HG02884 (cell line): ENCODE results near the gene TRMT13.
A peak's percentile ranks its signal among the peaks of the same experiment; 100 is the strongest.
"Not testable (repeated sequence)": the region's sequence is repeated elsewhere in the genome, so short reads cannot be mapped to it uniquely, and the experiment has no call there.

Experiments used
- ATAC-seq: cut with Tn5 transposase; IDR thresholded peaks from one replicate; pipeline ENCODE4 v1.9.1; 2021; ENCODE audit warnings: mild to moderate bottlenecking, moderate library complexity; ENCODE audit not compliant: unreplicated experiment

The TRMT13 gene

DNA sequence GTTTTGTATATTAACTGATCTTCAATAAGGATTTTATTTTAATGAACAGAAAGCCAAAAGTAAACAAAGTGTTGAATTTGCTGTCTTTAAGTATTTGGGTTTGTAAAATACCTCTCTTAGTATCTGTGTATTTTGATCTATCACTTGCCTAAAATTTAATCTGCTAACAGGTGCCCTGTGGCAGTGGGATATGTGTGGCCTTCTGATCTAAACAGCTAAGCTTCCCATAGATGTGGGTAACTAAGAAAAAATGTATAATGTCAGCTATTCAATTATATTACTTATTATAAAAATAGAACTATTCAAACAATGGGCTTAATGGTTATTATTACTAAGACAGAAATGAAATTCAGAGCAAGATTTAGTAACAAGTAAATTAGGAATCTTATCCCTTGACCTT, 29.9 kb downstream of the TRMT13 start:
- no peak for ATAC-seq

DNA sequence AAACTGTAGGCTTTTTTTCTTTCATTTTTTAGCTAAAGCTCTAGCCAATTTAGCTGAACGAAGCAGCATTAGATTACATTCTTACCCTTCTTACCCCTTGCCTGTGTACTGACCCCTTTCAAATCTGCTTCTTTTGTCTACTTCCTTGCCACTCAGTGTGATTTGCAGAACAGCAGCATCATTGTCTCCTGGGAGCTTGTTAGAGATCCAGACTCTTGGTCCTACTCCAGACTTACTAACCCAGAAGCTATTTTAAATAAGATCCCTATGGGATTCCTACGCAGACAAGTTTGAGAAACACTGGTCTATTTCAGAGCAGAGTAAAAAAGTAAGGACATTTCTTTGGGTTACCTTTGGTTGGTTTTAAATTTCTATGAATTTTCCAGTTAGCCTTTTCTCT, 31.3 kb downstream of the TRMT13 start:
- ATAC-seq, result no peak

DNA sequence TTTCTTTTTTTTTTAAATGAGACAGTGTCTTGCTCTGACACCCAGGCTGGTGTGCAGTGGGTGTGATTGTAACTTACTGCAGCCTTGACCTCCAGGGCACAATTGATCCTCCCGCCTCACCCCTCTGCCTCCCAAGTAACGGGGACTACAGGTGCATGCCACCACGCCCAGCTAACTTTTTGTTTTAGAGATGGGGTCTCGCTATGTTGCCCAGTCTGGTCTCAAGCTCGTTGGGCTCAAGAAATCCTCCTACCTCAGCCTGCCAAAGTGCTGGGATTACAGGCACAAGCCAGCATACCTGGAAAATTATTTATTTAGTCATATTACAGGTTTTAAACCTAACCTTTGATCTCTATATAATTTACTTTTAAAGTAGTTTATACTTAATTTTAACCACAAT, 31.7 kb downstream of the TRMT13 start:
- no peak for ATAC-seq

DNA sequence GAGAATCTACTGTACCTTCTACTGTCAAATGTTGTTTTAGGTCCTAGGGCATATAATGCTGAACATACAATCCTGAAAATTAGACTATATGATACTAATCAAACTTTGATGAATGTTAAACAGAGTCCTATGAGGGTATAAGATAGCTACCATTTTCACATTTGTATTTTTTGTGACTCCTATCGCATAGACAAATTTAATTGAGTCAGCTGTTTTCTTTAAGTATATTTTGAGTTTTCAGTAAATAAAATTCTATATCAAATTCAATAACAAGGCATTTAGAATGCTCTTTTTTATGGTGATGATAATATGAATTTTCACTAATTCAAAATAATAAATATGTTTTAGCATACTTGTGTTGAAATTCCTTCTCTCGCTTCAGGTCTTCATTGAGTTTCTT, 35.1 kb downstream of the TRMT13 start:
- ATAC-seq, result no peak

DNA sequence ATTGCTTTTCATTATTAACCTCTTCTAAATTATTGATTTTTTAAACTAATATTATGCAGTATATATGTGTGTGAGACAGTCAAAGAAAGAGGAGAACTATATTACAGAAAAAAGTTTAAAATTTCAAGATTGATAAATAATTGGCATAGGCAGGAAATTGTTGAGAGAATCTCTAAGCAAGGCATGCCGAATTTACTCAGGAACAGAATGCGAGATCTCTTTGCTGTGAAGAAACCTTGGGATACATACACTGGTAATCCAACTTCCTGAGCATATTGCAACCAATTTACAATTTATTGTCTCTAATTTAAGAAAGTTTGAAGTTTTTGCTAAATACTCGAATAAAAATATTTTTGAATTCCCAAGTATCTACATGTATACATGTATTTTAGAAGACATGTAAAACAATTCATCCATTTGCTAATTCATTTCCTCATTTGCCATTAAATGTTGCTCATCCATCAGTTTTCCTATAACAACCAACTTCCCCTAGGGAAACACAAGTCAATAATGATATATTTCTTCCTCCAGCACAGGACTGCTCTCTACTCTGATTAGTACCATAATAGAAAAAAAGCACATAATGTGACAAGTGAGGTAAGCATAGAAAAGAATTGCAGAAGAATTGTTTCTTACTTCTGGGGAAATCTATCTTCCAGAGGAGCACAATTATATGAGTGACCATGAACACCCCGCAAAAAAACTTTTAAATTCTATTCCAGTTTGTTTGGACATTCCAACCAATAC, 44.5 kb downstream of the TRMT13 start:
- ATAC-seq, result no peak

DNA sequence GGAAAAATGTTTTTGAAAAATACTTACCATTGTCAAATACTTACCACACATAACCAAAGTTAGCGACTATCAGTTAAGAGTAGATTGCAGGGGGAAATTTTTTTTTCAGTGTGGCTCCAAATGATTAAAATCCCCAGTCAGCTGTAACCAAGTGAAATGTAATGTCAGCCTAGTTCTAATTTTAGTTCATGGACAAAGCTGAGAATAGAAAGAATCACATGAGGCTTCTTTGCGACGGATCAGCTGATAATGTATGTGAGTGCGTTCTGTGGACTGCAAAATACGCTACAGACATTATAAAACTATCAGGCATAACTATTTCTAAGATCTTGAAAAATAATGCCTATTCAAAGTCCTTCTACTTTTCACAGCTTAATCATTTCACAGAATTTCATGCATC, 45.1 kb downstream of the TRMT13 start, which contains the start of gene LRRC39:
TSS of gene LRRC39 (minus strand) at position 166 of the 400 bp plus-strand sequence. CDS start 9,740 bp downstream, outside the sequence.
- no peak for ATAC-seq

DNA sequence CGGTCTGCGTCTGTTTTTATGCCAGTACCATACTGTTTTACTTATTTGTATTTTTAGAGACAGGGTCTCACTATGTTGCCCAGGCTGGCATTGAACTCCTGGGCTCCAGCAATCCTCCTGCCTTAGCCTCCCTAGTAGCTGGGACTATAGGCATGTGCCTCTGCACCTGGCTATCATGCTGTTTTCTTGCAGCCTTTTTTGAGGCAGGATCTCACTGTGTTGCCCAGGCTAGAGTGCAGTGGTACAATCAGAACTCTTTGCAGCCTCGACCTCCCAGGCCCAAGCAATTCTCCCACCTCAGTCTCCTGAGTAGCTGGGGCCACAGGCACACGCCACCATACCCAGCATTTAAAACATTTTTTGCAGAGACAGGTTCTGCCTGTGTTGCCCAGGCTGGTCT, 50.4 kb downstream of the TRMT13 start:
- ATAC-seq, result no peak

DNA sequence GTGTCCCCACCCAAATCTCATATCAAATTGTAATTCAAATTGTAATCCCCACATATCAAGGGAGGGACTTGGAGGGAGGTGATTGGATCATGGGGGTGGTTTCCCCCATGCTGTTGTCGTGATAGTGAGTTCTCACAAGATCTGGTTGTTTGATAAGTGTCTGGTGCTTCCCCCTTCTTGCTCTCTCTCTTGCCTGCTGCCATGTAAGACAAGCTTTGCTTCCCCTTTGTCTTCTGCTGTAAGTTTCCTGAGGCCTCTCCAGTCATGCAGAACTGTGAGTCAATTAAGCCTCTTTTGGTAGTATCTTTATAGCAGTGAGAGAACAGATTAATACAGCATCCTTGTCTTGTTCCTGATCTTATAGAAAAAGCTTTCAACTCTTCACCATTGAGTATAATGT, 51.6 kb downstream of the TRMT13 start:
- peak; percentile 81 for ATAC-seq

DNA sequence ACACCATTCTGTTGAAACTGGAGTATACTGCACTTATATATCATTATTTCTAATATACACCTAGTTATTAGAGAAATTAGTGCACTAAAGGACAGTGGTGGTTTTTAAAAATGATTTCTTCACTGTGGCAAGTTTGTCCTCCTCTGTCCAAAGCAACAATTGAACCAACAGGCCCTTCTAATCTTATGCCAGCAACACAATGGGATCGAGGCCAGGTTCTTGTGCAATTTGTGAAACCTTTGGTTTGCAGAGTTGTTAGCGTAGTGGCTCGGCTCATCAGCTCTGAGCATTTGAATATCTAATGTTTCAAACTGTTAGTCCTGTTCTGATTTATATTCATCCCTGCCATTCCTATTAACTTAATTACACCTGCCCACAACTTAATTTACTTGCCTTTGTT, 54.9 kb downstream of the TRMT13 start:
- ATAC-seq, result no peak

DNA sequence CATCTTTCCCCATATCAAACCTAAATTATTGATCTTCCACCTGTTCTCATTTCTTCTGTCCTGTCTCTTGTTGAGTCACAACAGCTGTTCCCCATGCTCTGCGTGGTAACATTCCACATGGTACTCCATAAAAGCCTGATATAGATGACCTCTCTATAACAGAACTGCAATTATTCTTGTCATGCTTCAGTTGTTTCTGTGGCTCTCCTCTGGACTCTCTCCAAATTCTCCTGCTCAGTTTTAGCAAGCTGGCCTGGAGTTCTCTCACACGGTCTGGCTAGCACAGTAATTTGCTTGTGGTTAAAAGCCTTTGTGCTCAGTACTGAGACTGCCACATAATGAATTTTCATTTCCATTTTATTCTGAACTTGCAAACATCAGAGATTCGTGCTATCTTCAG, 55.7 kb downstream of the TRMT13 start:
- ATAC-seq, result peak; percentile 41

DNA sequence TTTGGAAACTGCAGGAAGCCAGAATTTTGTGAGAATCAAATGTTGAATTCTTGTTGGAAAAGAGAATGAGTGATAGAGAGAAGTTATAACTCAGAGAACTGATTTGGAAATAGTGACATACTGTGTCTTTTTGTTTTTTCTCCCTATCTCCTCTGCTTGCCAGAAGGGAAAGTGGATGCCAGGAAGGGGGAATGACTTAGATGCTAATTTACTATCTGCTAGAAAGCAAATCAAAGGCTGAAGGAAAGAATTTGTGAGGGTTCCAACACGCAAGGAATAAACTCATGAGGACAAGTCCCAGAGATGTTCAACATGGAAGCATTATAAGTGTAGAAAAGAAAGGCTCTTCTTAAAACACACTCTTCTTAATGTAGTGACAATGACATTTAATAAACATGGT, 65.6 kb downstream of the TRMT13 start:
- ATAC-seq, result no peak

DNA sequence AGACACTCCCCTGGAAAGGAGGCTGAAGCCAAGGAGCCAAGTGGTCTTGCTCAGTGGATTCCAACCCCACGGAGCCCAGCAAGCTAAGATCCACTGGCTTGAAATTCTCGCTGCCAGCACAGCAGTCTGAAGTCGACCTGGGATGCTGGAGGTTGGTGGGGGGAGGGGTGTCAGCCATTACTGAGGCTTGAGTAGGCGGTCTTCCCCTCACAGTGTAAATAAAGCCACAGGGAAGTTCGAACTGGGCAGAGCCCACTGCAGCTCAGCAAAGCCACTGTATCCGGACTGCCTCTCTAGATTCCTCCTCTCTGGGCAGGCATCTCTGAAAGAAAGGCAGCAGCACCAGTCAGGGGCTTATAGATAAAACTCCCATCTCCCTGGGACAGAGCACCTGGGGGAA, 67.1 kb downstream of the TRMT13 start:
- not testable (repeated sequence) for ATAC-seq
